Mesodermal cell (in vitro differentiated cells): Measurements from ENCODE around the gene RAB31.
A peak's percentile ranks its signal among the peaks of the same experiment; 100 is the strongest.
"Not testable (repeated sequence)": the region's sequence is repeated elsewhere in the genome, so short reads cannot be mapped to it uniquely, and the experiment has no call there.

Experiments used
- H3K27ac ChIP-seq: 2 replicates; pipeline ENCODE4 v1.7.0; 2013; ENCODE audit warnings: mild to moderate bottlenecking, low read depth, low read length, moderate library complexity; ENCODE audit not compliant: severe bottlenecking
- H3K36me3 ChIP-seq: 2 replicates; pipeline ENCODE4 v1.7.1; 2013; ENCODE audit warnings: mild to moderate bottlenecking, low read length, moderate library complexity; ENCODE audit not compliant: control insufficient read depth, insufficient read depth
- H3K4me1 ChIP-seq: one replicate; pipeline ENCODE4 v1.7.1; 2013; ENCODE audit warnings: mild to moderate bottlenecking, low read length; ENCODE audit not compliant: insufficient read depth, control insufficient read depth, poor library complexity, severe bottlenecking
- H3K4me3 ChIP-seq: 2 replicates; pipeline ENCODE4 v1.7.0; 2013; ENCODE audit warnings: low read length, control low read depth, mild to moderate bottlenecking; ENCODE audit not compliant: insufficient read depth, poor library complexity, severe bottlenecking; ENCODE audit errors: extremely low read depth
- H3K9me3 ChIP-seq: 2 replicates; pipeline ENCODE4 v1.7.1; 2013; ENCODE audit warnings: mild to moderate bottlenecking, low read length, moderate library complexity; ENCODE audit not compliant: control insufficient read depth
- WGBS, 2 experiments: methylation state at CpG; one replicate each; pipeline ENCODE4 v1.1.5; 2013; ENCODE audit warnings: missing lambda C conversion rate in 2 of 2; ENCODE audit not compliant: insufficient coverage in 2 of 2; 5-methylcytosine and 5-hydroxymethylcytosine counted together

The RAB31 gene

DNA sequence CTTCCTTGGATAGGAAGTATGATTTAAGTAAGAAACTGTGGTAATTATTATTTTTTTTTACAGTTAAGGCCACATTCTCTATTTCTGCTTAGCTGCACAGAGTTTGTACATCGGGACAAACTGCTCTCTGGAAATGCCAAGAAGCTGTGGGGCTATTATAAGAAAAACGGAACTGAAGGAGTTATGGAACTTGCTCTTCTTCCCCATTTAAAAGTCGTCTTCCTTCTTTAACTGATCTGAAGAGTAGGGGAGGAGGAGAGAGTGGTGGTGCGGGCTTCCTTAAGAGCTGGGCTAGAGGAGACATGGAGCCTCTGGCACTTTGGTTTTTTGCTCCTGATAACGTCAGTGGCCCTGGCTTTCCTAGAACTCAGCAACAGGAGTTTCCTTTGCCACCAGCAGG is 54.4 kb downstream of the RAB31 start:
- H3K36me3 ChIP-seq = peaks cover 84% of the 10 kb centered on the region
- H3K27ac ChIP-seq = no peak overlapping the region
- WGBS, 2 experiments = 82 to 100% methylated on average over 3 to 4 of the region's 5 CpGs
- H3K4me1 ChIP-seq = peaks cover 22% of the 10 kb centered on the region
- H3K4me3 ChIP-seq = no peak overlapping the region
- peaks cover 11% of the 10 kb centered on the region for H3K9me3 ChIP-seq

DNA sequence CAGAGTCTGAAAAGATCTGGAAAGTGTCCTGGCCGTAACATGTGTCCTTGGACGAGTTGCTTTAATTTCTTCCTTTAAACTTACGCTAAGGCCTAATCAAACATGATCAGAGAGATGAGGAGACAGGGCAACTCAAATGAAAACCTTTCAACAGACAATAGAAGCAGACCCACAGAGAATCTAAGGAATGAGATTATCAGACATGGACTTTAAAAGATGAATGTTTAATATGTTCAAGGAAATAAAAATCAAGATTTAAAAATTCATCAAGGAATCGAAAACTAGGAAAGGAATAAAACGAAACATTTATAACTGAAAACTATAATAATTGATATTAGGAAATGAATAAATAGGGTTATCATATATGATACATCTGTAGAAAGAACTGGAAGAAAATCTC is 55.1 kb downstream of the RAB31 start:
- Histone ChIP-seq H3K27ac (no peak overlapping the region), H3K4me3 (no peak overlapping the region), H3K4me1 (peaks cover 17% of the 10 kb centered on the region), H3K9me3 (peaks cover 11% of the 10 kb centered on the region), H3K36me3 (peaks cover 82% of the 10 kb centered on the region)
- 90 to 100% methylated on average over 1 to 2 of the region's 5 CpGs for WGBS, 2 experiments

DNA sequence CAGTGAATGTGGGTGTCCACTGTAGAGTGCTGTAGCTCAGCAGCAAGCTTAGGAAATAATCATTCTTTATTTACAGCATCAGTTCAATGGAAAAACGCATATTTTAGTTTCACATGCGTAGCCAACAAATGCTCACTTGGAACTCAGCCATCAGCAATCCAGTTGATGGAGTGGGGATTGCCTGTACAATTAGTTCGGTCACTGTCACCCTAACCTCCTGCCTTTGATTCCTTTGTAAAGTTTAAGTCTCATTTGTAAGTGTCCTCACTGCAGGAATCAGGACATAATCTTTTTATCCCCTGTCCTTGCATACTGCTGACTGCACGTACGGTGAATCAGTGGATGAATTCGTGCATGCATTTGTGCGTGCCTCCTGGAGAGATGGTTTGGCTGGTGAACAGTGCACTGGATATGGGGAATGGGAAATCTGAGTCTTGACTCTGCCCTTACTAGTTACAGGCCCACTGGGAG is 55.9 kb downstream of the RAB31 start:
- Histone ChIP-seq H3K27ac (no peak overlapping the region), H3K9me3 (peaks cover 11% of the 10 kb centered on the region), H3K4me3 (no peak overlapping the region), H3K36me3 (peaks cover 73% of the 10 kb centered on the region), H3K4me1 (peaks cover 11% of the 10 kb centered on the region)
- WGBS, 2 experiments = 93 to 98% methylated on average over 6 to 7 of the region's 7 CpGs

DNA sequence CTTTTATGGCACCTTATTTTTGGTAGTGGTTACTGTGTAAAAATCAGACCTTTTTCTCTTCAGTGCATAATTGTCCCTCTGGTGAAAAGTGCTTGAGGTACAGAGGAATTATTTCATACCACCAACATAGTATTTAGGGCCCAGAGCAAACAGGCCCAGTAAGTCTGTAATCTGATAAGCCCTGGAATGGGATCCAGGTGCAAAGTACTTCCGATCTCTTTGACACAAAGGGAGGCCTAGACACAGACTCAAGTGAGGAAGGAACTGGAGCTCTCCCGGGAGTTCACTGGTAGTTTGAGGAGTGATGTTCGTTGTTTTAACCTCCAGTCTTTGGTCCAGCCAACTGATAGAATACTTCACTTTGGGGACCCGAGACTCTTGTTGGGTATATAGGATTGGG is 57.4 kb downstream of the RAB31 start:
- Histone ChIP-seq H3K36me3 (peaks cover 64% of the 10 kb centered on the region), H3K9me3 (peaks cover 9% of the 10 kb centered on the region), H3K4me3 (no peak overlapping the region), H3K27ac (peak overlapping the region; percentile 23), H3K4me1 (peaks cover 15% of the 10 kb centered on the region)
- 83 to 97% methylated on average over 1 to 2 of the region's 4 CpGs for WGBS, 2 experiments

DNA sequence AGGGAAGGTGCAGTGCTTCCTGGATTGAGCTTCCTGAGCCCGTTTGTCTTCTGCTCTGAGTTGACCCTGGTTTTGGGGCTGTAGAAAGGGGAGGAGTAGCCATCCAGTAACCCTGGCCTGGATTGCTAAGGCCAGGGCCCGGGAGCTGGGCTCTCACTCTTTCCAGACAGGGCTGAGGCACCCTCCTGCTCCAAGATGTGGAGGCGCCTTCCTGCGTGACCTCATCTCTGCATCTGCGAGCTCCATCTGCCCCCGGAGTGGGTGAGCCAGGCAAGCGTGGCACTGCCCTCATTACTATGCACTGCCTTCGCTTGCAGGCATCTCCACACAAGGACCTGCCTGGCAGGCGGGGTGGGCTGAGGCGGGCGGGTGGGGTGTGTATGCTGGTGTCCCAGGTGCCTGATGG is 58.0 kb downstream of the RAB31 start:
- Histone ChIP-seq H3K36me3 (peaks cover 59% of the 10 kb centered on the region), H3K27ac (no peak overlapping the region), H3K9me3 (peaks cover 4% of the 10 kb centered on the region), H3K4me3 (no peak overlapping the region), H3K4me1 (peaks cover 21% of the 10 kb centered on the region)
- 89 to 92% methylated on average over 7 to 11 of the region's 11 CpGs for WGBS, 2 experiments

DNA sequence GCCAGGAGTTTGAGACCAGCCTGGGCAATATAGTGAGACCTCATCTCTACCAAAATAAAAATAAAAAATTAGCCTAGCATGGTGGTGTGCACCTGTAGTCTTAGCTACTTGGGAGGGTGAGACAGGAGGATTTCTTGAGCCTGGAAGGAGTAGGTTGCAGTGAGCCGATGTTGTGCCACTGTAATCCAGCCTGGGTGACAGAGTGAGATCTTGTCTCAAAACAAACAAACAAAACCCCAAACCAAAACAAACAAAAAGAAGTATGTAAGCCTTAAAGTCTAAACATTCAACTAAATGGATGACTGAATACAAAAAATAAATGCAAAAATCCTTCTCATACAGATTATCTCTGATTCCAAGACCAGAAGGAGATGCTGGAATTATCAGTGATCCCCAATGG is 58.6 kb downstream of the RAB31 start:
- 80% methylated on average over 1 of the region's 1 CpG; no CpG with 5 or more reads in 1 of the 2 experiments for WGBS, 2 experiments

DNA sequence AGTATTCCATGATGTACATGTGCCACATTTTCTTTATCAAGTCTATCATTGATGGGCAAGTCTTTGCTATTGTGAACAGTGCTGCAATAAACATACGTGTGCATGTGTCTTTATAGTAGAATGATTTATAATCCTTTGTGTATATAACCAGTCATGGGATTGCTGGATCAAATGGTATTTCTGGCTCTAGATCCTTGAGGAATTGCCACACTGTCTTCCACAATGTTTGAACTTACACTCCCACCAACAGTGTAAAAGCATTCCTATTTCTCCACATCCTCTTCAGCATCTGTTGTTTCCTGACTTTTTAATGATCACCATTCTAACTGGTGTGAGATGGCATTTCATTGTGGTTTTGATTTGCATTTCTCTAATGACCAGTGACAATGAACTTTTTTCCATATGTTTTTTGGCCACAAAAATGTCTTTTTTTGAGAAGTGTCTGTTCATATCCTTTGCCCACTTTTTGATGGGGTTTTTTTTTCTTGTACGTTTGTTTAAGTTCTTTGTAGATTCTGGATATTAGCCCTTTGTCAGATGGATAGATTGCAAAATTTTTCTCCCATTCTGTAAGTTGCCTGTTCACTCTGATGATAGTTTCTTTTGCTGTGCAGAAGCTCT is 60.1 kb downstream of the RAB31 start:
- Histone ChIP-seq H3K36me3 (peaks cover 43% of the 10 kb centered on the region), H3K4me1 (peaks cover 37% of the 10 kb centered on the region)
- H3K4me3 ChIP-seq, H3K9me3 ChIP-seq, H3K27ac ChIP-seq: not testable (repeated sequence)
- WGBS, 2 experiments = no CpG with 5 or more reads among the region's 2 CpGs

More for the DNA sequence above, 58.6 kb downstream of the RAB31 start:
- H3K9me3 ChIP-seq = peaks cover 4% of the 10 kb centered on the region
- peaks cover 27% of the 10 kb centered on the region for H3K4me1 ChIP-seq
- H3K36me3 ChIP-seq = peaks cover 53% of the 10 kb centered on the region
- no peak overlapping the region for H3K4me3 ChIP-seq
- H3K27ac ChIP-seq = no peak overlapping the region

DNA sequence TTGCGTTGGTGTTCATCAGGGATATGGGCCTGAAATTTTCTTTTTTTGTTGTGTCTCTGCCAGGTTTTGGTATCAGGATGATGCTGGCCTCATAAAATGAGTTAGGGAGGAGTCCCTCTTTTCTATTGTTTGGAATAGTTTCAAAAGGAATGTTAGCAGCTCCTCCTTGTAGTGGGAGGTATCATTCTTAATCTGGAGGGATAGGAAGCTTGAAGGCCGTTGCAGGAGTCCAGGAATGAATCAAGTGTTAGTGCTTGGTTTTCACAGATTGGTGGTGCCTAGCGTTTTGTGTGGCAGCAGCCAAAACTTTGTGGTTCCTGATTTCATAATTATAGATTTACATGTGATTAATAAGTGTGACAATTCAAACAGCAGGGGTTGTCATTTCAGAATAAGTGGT is 62.0 kb downstream of the RAB31 start:
- H3K27ac ChIP-seq, H3K4me3 ChIP-seq, H3K9me3 ChIP-seq: not testable (repeated sequence)
- WGBS, 2 experiments = 77% methylated on average over 2 of the region's 3 CpGs; no CpG with 5 or more reads in 1 of the 2 experiments
- Histone ChIP-seq H3K4me1 (peaks cover 37% of the 10 kb centered on the region), H3K36me3 (peaks cover 31% of the 10 kb centered on the region)

DNA sequence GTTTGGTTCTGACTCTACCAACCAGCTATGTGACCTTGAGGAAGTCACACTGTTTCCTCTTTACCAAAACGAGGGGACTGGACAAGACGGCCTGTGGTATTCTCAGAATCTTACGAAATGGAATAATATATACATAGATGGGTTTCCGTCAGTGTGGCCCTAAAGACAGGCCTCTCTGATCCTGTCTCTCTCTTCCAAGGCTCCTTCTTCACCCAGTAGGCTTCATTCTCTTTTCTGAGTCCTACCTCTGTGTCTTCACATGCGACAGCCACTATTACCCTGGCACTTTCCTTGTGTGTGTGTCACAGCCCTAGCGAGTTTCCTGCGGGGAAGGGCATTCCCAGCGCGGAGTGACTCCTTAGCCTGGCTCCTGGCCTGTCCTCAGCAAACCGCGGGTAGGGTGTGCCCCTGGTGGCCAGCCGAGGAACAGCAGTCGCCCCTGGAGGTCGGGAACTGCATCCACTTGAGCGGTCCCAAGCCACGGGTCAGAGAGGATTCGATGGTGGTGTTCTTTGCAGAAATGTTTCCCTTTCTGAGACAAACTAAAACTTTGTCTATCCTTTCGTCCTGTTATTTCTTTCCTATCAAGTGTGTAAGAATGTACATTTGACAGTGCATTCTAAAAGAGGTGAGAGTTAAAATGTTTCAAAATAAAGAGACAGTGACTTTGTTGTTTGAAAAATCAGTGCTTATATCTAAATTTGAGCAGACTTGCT is 63.3 kb downstream of the RAB31 start:
- Histone ChIP-seq H3K4me1 (peaks cover 31% of the 10 kb centered on the region), H3K9me3 (no peaks in the 10 kb centered on the region), H3K27ac (peak overlapping the region; percentile 51), H3K36me3 (peaks cover 32% of the 10 kb centered on the region), H3K4me3 (no peak overlapping the region)
- WGBS, 2 experiments = 17 to 37% methylated on average over 10 to 14 of the region's 18 CpGs

DNA sequence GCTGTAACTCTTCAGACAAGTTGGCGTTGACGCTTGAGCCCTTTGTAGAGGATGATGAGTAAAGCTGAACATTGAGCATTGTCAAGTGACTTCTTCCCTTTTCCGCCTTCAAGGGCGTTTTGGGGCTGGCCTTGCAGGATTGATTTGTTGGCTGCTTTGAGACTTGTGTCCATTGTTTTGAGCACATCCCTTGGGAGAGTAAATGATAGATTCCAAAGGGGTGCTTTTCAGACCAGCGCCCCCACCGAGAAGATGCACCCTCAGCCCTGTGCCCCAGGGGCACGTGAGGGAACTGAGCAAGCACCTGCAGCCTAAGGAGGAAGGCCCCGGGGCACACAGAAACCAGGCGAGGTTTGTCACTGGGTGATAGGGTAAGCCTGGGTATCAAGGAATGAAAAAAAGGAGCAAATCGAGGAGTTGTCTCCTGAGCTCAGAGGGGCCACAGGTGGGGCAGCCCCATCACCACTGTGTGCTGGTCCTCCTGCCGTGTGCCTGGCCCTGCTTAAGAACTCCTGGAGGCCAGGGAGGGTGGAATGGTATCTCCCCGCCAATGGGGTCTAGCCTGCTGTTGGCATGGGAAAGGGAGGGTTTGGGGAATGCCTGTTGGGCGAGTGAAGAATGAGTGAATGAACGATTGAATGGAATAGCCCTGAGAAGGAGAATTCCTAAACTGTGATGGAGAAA is 64.0 kb downstream of the RAB31 start:
- WGBS, 2 experiments = 84 to 85% methylated on average over 10 to 11 of the region's 14 CpGs
- H3K4me3 ChIP-seq = no peak overlapping the region
- no peak overlapping the region for H3K27ac ChIP-seq
- H3K36me3 ChIP-seq = peaks cover 32% of the 10 kb centered on the region
- H3K9me3 ChIP-seq = no peaks in the 10 kb centered on the region
- peaks cover 26% of the 10 kb centered on the region for H3K4me1 ChIP-seq
